Omental fat pad (tissue), 4 donors: ENCODE measurements around the gene FRG2B. TPM values are rescaled to one million over a fixed set of nuclear protein-coding genes. Genes with fewer than 3 reads are reported as not detected.
"Not testable (repeated sequence)": the region's sequence is repeated elsewhere in the genome, so short reads cannot be mapped to it uniquely, and the experiment has no call there.

Source experiments
- ATAC-seq: fragments of 150-250 bp; one replicate; pipeline ENCODE4 v1.9.1; 2016; ENCODE audit warnings: mild to moderate bottlenecking, moderate library complexity; ENCODE audit not compliant: low FRiP score
- DNase-seq: peaks from one replicate; pipeline ENCODE4 v3.0.0-alpha.2; 2019; ENCODE audit warnings: low spot score
- total RNA-seq, 4 donors: library from RNA; depleted of rRNA; stranded (reverse); fragments of >200 nt; gene quantifications; one replicate each; pipeline ENCODE4 v1.1.0, GENCODE V29; 2016
- TF ChIP-seq, protein P1 (sequence below), 3 donors: fragments of 450-650 bp; IDR thresholded peaks; one replicate each; pipeline ENCODE4 v1.5.1; 2016 to 2017; ENCODE audit warnings: antibody characterized with exemption in 3 of 3, mild to moderate bottlenecking in 3 of 3, moderate library complexity in 2 of 3

The FRG2B gene
- total RNA-seq, 4 donors from 2014 or later, result not detected

DNA sequence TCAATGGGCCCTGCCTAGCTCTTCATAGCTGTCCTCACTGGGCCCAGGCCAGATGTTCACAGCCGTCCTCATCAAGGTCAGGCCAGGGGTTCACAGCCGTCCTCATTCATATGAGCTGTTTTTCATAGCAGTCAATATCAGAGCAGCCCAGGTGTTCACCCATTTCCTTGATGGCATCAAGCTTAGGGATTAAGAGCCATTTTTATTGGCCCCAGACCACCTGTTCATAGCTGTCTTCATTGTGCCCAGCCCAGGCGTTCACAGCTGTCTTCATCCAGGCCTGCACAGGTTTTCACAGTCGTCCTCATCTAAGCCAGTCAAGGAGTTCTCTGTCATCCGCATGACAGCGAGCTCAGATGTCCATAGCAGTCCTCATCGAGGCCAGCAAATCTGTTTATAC lies 9.4 kb downstream of the FRG2B start:
- DNase-seq (no peak), ATAC-seq (no peak)
- TF ChIP-seq, protein P1, sequence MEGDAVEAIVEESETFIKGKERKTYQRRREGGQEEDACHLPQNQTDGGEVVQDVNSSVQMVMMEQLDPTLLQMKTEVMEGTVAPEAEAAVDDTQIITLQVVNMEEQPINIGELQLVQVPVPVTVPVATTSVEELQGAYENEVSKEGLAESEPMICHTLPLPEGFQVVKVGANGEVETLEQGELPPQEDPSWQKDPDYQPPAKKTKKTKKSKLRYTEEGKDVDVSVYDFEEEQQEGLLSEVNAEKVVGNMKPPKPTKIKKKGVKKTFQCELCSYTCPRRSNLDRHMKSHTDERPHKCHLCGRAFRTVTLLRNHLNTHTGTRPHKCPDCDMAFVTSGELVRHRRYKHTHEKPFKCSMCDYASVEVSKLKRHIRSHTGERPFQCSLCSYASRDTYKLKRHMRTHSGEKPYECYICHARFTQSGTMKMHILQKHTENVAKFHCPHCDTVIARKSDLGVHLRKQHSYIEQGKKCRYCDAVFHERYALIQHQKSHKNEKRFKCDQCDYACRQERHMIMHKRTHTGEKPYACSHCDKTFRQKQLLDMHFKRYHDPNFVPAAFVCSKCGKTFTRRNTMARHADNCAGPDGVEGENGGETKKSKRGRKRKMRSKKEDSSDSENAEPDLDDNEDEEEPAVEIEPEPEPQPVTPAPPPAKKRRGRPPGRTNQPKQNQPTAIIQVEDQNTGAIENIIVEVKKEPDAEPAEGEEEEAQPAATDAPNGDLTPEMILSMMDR (IDR thresholded peaks at IDR 0.05), result no peak

DNA sequence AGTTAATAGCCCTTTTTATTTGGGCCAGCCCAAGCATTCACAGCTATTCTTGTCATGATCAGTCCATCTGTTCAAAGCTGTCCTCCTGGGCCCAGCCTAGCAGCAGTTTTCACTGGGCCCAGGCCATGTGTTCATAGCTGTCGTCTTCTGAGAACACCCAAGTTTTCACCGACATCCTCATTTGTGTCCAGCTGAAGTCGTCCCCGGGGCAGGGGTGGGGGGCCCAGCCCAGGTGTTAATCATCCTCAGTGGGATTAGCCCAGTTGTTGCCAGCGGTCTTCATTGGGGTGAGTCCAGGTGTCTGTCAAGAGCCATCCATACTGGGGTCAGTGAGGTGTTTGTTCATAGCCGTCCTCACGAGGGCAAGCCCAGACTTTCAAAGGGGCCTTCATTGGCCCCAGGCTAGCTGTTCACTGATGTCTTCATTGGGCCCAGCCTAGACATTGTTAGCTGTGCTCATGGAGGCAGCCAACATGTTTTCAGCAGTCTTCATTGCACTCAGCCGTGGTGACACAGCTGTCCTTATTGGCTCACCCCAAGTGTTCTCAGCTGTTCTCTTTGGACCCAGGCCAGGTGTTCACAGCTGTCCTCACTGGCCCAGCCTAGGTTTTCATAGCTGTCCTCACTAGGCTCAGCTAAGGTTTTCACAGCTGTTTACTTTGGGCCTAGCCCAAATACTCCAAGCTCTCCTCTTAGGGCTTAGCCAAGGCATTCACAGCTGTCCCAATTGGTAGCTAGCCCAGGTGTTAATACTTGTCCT lies 10.0 kb downstream of the FRG2B start:
- DNase-seq (no peak), ATAC-seq (no peak)
- TF ChIP-seq, protein P1 (IDR thresholded peaks at IDR 0.05), result no peak

DNA sequence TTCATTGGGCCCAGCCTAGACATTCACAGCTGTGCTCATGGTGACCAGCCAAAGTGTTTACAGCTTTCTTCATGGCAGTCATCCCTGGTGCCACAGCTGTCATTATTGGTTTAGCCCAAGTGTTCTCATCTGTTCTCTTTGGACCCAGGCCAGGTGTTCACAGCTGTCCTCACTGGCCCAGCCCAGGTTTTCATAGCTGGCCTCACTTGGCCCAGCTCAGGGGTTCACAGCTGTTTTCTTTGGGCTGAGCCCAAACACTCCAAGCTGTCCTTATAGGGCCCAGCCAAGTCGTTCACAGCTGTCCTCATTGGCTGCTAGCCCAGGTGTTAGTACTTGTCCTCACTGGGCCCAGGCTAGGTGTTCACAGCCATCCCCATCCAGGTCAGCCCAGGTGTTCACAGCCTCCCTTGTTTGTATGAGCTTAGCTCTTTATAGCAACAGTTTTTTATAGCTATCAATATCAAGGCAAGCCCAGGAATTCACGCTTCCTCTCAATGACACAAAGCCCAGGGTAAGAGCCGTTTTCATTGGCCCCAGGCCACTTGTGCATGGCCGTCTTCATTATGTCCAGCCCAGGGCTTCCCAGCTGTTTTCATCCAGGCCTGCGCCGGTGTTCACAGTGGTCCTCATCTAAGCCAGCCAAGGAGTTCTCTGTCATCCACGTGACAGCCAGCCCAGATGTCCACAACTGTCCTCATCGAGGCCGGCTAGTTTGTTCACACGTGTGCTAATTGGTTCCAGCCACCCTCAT lies 11.6 kb downstream of the FRG2B start:
- DNase-seq, result no peak
- TF ChIP-seq, protein P1 (IDR thresholded peaks at IDR 0.05), result no peak
- ATAC-seq, result no peak

DNA sequence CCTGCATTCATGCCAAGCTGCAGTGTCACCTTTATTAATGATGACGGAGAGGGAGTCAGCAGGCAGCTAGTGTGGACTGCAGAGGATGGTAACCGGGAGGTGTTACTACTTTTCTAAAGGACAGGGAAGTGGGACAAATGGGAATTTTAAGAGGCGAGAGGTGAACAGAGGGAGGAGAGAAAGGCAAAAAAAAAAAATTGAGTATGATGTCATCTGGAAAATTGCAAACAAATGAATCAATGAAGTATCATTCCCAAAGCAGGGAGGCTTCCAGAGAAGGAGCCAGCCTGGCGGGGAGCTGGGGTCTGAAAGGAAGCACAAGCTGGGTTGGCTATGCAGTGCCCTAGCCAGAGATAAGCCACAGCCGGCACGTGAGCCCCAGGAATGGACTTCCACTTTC lies 12.9 kb downstream of the FRG2B start:
- TF ChIP-seq, protein P1 (IDR thresholded peaks at IDR 0.05), result no peak
- no peak for ATAC-seq
- no peak for DNase-seq

DNA sequence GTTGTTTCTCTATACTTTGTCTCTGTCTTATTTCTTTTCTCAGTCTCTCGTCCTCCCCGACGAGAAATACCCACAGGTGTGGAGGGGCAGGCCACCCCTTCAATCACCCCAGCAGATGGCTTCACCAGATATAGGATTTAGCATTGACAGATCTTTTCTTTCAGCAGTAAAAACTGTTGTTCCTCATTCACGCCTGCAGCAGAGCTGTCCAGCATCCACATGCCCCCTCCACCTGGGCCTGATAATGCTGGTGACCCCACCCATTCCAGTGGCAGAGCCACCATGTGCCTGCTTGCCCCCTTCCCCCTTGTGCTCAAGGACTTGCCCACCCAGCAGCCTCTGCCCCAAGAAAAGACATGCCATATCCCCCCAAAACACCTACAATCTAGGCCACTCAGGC lies 15.5 kb downstream of the FRG2B start:
- no peak for DNase-seq
- no peak for ATAC-seq
- TF ChIP-seq, protein P1 (IDR thresholded peaks at IDR 0.05), result no peak

DNA sequence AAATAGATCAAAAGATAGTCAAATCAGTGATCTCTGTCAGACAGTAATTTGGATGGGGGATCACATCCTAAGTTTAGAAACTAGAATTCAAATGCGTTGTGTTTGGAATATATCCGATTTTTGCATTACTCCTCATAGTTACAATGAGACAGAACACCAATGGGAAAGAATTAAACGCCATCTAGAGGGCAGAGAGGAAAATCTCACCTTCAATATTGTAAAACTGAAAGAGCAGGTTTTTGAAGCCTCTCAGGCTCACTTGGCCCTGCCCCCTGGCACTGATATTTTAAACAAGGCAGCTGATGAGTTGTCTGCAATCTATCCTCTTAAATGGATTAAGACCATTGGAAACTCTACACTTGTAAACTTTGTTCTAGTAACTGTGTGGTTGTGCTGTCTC lies 17.7 kb downstream of the FRG2B start:
- DNase-seq, result no peak
- TF ChIP-seq, protein P1 (IDR thresholded peaks at IDR 0.05), result no peak
- no peak for ATAC-seq

DNA sequence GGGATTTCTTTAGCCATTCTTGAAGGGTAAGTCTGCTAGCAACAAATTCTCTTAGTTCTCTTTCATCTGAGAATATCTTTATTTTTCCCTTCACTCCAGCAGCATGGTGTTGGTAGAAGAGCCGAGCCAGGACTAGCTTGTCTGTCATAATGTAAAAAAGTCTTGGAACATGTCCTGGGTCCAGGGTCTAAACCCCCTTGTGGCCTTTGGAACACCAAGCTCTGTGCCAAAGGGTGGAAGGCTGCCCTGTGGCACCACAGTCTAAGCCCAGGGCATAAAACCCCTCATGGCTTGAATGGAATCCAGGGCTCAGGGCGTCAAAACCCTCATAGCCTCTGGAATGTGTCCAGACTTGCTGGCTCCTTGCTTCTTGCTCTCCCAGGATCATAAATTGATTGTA lies 23.2 kb downstream of the FRG2B start:
- not testable (repeated sequence) for DNase-seq, ATAC-seq
